Measurements from ENCODE around the gene BIRC5. TPM values are rescaled to one million over a fixed set of nuclear protein-coding genes. Genes with fewer than 3 reads are reported as not detected.
"Not testable (repeated sequence)": the region's sequence is repeated elsewhere in the genome, so short reads cannot be mapped to it uniquely, and the experiment has no call there.

The BIRC5 gene
- total RNA-seq, 2 donors from 2014 or later, result 0.19 to 1.7 TPM

DNA sequence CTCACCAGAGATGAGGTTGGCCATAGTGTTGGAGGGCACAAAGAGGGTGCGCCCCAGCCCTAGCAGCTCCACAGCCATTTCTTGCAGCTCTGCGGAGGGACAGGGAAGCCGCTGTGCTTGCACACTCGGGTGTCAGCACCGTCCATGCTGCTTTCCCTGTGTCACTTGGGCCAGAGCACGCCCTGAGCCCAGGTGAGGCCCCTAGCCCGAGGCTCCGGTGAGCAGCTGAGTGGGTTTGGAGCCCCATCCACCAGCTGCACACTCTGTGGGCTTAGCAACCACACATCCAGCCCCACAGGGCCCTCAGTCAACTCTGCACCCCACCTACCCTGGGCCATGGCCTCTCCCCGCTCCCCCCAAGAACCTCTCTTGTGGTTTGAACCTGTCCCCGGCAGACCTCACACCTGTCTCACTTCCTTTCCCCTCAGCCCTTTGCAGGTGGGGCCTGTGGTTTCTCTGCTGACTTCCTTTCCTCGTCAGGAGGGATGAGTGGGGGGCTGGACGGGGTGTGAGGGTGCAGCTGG, 38.1 kb downstream of the BIRC5 start:
- intact Hi-C loops (cut with DNase I), result loop anchor here (5.0 kb wide), 2 partner anchors 140 to 170 kb away; no protein-coding TSS in a partner anchor

DNA sequence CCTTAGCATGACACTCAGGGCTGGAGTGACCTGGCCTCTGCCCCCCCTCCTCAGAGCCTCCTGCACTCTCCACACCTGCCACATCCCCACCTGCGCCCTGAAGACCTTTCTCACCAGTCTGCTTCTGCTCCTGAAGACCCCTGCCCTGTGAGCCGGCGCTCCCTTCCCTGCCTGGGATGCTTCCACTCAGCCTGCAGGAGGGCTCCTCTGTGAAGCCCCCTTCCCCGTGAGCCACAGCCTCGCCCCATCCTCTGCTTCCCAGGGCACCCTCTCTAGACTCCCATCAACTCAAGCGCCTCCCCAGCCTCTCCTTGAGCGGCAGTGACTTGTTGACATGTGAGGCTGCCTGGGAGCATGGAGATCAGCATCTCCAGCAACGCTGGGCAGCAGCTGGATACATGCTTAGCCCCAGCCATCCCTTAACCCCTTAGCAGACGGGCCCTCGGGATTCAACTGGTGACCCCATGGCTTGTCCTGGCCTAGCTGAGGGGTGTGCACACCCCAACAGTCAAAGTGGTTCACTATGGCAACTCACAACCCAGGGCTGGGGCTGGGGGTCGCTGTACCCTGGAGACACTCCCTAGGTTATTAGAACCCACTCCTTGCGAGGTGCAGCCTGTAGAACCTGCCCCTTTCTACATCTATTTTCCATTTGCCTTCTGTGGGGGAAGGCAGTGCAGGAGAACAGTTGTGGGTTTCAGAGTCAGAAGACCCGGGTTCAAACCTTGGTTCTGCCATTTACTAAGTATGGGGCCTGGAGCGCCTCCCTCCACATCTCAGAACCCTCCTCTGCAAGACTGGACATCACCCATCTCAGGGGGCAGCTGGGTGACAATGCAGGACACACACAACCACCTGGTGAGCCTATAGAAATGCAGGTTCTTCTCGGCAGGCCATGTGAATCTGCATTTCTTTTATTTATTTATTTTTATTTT, 38.9 kb downstream of the BIRC5 start:
- intact Hi-C loops (cut with DNase I), result loop anchor here (5.0 kb wide), 2 partner anchors 141 to 169 kb away; no protein-coding TSS in a partner anchor
- DNase-seq (ENCODE audit: low spot score), result no peak

More for the DNA sequence above, 38.1 kb downstream of the BIRC5 start:
- no peak for DNase-seq (ENCODE audit: low spot score)

DNA sequence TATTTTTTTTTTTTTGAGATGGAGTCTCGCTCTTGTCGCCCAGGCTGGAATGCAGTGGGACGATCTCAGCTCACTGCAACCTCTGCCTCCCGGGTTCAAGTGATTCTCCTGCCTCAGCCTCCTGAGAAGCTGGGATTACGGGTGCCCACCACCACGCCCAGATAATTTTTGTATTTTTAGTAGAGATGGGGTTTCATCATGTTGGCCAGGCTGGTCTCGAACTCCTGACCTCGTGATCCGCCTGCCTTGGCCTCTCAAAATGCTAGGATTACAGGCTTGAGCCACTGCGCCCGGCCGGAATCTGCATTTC, 39.5 kb downstream of the BIRC5 start:
- intact Hi-C loops (cut with DNase I), result loop anchor here (5.0 kb wide), 2 partner anchors 141 to 169 kb away; no protein-coding TSS in a partner anchor
- not testable (repeated sequence) for DNase-seq (ENCODE audit: low spot score)

DNA sequence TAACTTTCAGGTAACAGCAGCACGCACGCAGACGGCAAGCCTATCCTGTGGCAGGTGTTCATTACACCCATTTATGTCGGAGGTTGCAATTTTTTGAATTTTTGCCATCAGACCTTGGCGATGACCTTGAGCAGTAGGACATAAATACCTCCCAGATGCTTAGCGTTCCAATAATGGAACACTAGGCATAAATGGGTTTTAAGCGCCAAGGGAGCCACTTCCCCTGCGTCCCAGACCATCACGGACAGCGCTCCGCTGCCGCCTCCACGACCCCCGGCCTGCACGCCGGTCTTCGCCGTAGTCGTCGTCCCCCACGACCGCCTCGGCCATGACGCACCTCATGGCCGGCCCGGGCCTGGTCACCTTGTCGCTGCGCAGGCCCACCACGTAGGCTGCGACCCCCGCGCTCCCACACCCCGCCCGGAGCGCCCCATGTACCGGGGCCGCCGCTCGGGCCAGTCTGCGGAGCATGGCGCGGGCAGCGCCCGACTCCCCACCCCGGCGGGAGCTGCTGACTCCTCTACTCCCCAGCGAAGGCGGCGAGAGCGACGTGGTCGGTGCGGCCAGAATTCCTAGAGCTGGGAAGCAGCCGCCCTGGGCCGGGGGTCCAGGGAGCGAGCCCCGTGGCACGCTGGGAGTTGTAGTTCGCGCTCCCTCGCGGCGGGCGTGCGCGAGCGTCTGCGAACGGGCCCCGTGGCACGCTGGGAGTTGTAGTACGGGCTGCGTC, 40.1 kb downstream of the BIRC5 start:
- peak; percentile 95 for DNase-seq (ENCODE audit: low spot score)
- intact Hi-C loops (cut with DNase I), result loop anchor here (5.0 kb wide), 2 partner anchors 142 to 168 kb away; no protein-coding TSS in a partner anchor

DNA sequence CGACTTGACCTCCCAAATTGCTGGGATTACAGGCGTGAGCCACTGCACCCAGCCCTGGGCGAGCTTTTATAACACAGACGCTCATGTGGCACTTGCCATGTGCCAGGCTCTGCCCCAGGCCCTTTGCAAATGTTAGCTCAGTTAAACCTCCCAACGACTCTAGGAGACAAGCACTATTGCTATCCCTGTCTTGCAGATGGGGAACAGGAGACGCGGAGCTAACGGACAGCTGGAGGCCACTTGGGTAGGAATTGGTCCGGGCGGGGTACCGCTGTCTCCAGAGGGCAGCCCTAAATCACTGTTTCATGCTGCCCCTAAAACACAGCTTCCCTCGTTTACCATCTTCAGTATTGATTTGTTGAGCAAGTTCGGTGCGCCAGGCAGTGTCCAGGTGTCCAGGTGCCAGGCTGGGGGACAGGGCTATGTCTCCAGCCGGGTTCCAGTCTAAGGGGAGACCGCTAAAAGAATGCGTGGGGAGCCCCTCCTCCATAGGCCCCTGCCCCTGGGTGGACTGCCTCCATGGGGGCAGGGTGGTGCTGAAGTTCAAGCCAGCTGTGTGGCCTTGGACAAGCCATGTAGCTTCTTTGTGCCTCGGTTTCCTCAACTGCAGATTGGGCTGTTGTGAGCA, 41.1 kb downstream of the BIRC5 start:
- intact Hi-C loops (cut with DNase I), result no loop called here

DNA sequence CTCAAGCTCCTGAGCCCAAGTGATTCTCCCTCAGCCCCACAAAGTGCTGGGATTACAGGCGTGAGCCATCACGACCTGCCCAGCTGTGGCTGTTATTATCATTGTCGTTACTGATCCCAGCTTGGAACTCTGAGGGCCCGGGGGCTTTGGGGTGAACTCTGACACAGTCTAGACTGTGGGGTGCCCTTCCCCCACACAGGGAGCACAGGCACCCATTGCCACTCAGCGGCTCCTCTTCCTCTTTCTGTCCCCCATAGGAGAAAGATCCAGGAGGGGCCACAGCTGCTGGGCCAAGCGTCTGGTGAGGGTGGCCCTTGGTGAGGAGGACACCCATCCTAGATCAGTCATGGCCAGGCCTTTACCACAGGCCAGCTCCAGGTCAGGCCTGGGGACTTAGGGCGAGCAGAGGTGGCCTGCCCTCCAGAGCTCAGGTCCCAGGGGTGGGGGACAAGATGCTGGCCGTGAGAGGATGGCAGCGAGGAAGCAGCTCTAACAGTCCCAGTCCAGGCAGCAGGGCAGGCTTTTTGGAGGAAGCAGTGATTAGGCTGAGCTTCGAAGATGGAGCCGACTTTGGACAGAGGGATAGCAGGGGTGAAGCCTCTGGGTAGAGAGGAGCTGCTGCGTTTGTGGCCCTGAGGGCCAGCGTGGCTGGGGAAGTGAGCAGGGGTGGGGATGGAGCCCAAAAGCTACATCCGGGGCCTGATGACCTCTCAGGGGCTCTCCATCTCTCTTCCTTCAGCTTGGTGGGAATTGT, 42.1 kb downstream of the BIRC5 start:
- intact Hi-C loops (cut with DNase I), result no loop called here
- DNase-seq (ENCODE audit: low spot score), result no peak

More for the DNA sequence above, 41.1 kb downstream of the BIRC5 start:
- no peak for DNase-seq (ENCODE audit: low spot score)

DNA sequence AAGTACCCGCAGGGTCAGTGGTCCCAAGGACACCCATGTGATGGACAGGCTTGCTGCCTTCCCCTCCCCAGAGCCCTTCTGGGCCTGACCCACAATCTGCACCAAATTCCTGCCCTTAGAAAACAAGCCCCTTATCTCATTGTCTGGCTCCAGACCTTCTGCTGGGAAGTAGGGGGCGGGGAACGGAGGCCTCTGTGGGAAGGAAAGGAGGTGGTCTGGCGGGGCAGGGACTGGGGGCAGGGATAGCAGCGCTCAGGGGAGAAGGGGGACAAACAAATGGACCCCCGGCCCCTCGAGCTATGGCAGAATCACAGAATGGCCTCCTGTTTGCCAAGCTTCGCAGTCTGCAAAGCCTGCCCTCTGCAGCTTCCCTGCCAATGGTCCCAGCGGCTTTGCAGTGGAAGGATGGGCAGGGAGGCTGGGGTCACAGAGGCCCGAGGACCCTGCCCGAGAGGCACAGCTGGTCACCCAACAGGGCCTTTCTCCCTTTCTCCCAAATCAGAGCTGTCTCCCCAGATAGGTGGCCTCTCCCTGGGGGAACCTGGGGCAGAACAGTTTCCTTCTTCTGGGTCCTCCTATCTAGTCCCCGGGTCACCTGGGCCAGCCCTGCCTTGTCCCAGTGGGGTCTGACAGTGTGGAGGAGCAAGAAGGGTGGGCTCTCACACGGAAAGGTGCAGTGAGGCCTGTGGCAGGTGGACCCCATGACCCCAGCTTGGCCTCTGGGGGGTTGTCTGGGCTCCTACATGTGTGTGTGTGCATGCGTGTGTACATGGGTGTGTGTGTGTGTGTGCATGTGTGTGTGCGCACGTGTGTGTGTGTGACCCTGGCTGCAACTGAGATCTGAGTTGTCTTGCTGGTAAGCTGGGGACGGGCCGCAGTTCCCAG, 42.9 kb downstream of the BIRC5 start:
- intact Hi-C loops (cut with DNase I), result no loop called here
- DNase-seq (ENCODE audit: low spot score), result no peak

DNA sequence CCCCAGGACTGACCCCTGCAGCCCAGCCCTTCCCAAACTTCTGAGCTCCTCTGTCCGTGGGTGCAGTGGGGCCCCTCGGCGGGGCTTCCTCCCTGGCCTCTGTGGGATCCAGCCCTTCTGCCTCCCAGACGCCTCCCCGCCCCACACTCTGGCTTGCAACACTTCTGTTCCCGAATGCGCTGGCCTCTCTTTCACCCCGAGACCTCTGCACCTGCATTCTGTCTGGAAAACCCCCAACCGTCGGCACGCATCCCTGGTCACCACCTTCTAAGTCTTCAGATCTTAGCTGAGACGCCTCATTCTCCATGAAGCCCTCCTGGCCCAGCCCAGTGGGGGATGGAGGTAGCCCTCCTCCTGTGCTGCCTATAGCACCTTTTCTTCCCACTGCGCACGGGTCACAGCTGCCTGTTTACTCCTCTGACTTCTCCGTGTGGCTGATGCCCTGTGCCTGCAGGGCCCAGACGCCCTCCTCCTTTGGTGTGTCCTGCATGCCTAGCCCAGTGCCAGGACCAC, 43.8 kb downstream of the BIRC5 start:
- DNase-seq (ENCODE audit: low spot score), result peak; percentile 88
- intact Hi-C loops (cut with DNase I), result no loop called here

DNA sequence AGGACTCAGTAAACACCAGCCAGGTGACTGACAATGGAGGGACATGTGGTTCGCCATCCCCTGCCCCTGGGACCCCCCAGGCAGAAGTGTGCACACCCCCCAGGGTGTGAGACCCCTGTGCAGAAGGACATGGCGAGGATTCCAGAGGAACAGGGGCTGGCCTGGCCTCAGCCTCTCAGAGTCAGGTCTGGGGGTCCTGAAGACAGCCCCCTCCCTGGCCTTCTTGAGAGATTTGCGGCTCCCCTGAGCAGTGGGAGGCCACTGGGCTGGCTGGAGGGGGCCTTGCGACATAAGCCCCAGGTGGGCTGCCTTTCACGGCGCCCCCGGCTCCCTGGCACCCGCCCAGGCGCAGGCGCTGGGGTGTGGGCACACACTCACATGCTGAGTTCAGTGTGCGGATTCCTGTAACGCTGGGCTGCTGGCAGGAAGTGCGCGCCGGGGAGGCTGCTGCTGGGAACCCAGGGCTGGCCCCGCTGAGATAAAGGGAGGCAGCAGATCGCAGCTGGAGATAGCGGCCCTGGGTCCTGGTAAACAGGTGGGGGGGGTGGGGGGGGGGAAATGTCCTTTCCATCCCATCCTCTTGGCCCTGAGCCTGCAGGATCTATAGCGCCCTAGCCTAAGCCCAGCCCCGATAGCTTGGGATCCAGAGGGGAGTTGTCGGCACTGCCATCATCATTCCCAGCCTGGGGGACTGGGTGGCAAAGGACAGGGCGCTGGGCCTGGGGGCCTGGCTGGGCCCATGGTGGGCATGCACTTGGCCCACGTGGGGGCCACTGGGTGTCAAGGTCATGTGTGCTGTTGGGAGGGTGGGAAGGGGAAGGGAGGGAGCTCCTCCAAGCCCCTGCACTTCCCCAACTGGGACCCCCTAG, 44.5 kb downstream of the BIRC5 start:
- intact Hi-C loops (cut with DNase I), result no loop called here
- DNase-seq (ENCODE audit: low spot score), result peak; percentile 93

DNA sequence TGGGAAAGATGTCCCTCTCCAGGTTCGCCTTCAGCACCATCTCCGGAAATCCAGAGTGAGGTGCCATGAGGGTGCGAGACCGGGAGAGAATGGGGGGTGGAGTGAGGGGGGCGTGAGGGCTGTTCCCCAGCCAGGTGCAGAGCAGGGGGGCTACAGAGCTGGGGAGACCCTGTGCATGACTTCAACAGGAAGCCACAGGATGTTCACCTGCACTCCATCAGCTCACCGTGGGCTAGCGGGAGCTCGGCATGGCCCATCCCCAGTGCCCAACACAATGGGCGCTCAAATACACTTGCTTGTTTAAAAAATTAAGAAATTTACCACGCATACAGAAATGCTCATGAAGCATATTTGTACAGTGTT, 45.1 kb downstream of the BIRC5 start:
- intact Hi-C loops (cut with DNase I), result no loop called here
- no peak for DNase-seq (ENCODE audit: low spot score)

DNA sequence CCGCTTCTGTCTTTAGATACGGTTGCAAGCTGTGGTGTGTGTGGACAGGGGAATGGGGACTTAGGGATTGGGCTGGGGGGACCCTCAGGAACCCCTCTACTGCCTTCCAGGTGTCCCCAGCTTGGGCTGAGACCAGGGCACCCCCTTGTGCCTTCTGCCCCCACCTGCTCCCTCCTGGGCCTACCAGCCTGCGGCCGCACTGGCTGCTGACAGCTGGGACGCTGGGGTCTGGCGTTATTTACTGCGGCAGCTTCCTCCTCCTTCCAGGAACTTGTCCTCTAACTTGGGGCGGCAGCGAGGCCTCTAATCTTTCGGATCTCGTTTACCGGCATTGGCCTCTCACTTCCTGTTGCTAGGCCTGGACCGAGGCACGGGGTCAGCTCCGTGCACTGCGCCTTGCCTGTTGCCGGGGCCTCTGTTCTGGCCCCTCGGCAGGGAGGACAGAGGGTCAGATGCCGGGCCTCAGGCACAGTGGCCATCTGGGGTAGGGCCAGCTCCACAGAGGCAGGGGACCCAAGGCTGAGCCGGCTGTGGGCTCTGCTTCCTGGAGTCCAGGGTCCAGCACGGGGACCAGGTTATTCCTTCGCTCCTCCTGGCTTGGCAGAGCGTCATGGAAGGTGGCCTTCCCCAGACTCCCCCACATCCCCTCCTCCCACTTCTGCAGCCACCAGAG, 49.1 kb downstream of the BIRC5 start:
- intact Hi-C loops (cut with DNase I), result loop anchor here in 1 of 2 donors (5.0 kb wide), 1 partner anchor 966 kb away; no protein-coding TSS in a partner anchor

DNA sequence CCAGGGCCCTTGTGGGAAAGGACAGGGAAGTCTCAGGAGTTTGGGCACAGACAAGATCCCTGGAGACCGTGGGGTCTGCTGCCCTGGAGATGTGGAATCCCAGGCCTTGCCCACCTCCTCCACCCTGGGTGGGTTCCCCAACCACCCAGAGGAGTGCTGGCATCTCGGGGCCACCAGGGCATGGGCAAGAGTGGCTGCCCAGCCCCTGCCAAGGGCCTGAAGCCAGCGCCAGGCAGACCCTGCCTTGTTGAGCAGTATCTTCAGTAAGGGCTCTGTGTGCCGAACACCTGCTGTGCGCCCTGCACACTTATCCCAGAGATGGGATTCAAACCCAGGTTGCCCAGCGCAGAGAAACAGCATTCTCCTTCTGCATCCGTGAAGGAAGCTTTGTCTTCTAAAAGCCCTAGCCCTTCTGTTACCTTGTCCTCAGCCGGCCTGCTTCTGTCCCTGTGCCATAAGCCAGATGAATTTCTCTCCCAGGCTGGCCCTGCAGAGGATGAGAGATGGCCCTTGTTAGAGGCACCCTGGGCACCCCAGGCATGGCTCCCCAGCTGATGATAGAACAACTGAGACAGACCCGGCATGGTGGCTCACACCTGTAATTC, 49.8 kb downstream of the BIRC5 start:
- no peak for DNase-seq (ENCODE audit: low spot score)
- intact Hi-C loops (cut with DNase I), result loop anchor here in 1 of 2 donors (5.0 kb wide), 1 partner anchor 967 kb away; no protein-coding TSS in a partner anchor

More for the DNA sequence above, 49.1 kb downstream of the BIRC5 start:
- DNase-seq (ENCODE audit: low spot score), result peak; percentile 89

DNA sequence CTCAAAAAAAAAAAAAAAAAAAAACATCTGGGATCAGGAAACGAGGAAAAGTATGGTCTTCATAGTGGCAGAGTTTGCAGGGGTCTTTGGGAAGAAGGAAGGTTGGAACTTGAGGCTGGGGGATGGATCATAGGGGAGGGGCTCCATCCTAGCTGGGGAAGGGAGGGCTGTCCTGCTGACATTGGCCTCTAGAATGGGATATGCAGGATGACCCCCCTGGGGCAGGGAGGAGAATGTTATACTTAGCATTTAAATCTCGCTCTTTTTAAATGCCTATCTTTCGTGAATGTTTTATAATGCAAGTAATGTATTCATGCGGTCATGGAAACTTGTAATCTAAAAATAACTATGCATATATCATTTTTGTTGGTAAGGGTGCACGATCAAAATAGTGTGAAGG, 50.5 kb downstream of the BIRC5 start:
- intact Hi-C loops (cut with DNase I), result loop anchor here in 1 of 2 donors (5.0 kb wide), 1 partner anchor 967 kb away; no protein-coding TSS in a partner anchor
- no peak for DNase-seq (ENCODE audit: low spot score)

DNA sequence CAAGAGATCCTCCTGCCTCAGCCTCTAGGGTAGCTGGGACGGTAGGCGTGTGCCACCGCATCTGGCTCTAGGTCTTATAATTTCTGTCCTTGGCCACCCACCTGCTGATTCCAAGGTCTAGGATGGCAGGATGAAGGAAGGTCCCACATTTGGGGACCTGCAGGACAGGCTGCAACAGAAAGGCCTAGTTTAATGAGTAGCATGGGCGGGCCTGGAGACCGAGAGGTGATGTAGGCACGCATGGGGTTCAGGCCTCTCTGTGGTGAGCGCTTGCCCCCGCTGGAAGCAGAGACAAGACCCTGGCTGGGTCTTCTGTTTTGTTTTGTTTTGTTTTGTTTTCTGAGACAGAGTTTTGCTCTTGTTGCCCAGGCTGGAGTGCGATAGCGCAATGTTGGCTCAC, 51.1 kb downstream of the BIRC5 start:
- DNase-seq (ENCODE audit: low spot score), result no peak
- intact Hi-C loops (cut with DNase I), result no loop called here

DNA sequence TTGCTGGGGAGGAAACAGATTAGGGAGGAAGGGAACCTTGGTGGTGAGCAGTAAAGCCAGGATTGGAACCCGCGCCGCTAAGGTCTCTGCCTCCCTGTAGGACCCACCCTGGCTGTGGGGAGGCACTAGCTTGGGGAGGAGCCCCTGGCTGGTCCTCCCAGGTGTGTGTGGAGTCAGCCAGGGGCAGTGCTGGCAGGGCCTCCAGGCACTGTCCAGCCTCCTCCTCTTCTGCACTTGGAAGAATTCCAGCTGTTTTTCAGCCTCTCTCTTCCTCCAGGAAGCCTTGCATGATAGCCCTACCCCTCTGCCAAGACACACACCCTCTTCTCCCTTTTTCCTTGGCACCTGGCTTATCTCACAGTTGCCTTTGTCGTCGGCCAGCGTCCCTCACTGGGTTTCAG, 52.2 kb downstream of the BIRC5 start:
- DNase-seq (ENCODE audit: low spot score), result no peak

DNA sequence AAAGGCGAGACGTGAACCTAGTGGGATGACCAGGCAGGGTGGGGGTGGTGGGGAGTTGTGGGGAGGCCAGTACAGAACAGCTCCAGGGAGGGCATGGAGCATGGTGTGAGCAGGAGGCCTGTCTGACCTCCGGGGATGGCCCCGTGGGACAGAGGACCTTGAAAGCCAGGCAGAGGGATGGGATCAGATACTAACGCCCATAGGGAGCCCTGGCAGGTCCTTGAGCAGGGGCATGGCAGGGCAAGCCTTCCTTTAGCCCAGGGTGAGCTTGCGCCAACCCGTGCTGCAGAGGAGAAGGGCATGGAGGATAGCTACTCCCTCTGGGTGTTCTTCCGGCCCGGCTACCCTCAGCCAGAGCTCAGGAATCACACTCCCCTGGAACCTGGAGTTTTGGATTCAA, 52.7 kb downstream of the BIRC5 start:
- DNase-seq (ENCODE audit: low spot score), result no peak
- intact Hi-C loops (cut with DNase I), result no loop called here

More for the DNA sequence above, 52.2 kb downstream of the BIRC5 start:
- intact Hi-C loops (cut with DNase I), result no loop called here
